Fibroblast of pulmonary artery (primary cell): Measurements from ENCODE around the gene TFPI2.

Experiments used
- DNase-seq: peaks from one replicate; pipeline ENCODE4 v3.0.0-alpha.2; 2010; ENCODE audit warnings: low read depth
- H3K4me3 ChIP-seq: replicated peaks from 2 replicates; pipeline ENCODE4 v1.5.1; 2011; ENCODE audit warnings: low read depth, mild to moderate bottlenecking, control low read depth, low read length, moderate library complexity
- CTCF ChIP-seq: IDR thresholded peaks from 2 replicates; pipeline ENCODE4 v1.5.1; 2011; ENCODE audit warnings: mild to moderate bottlenecking, control low read depth, low read length, inconsistent platforms; ENCODE audit errors: missing control alignments

The TFPI2 gene

GRCh38 chr7:93897680-93898079, 7.1 kb upstream of the TFPI2 start:
- no peak for DNase-seq
- no peak overlapping the region for H3K4me3 ChIP-seq
- TF ChIP-seq CTCF: no peak

GRCh38 chr7:93895859-93896600, 5.5 kb upstream of the TFPI2 start:
- no peak for TF ChIP-seq CTCF
- H3K4me3 ChIP-seq: no peak overlapping the region
- no peak for DNase-seq

- DNase-seq: peak; percentile 66
- H3K4me3 ChIP-seq: no peak overlapping the region
- no peak for TF ChIP-seq CTCF
These were observed 4.5 kb upstream of the TFPI2 start for GRCh38 chr7:93894966-93895640.

- H3K4me3 ChIP-seq: no peak overlapping the region
- DNase-seq: no peak
- no peak for TF ChIP-seq CTCF
These were observed 3.9 kb upstream of the TFPI2 start for GRCh38 chr7:93894426-93894825.

- peak; percentile 72 for DNase-seq
- TF ChIP-seq CTCF: peak; percentile 11
- H3K4me3 ChIP-seq: peak overlapping the region; percentile 83
These were observed 501 bp downstream of the TFPI2 start for GRCh38 chr7:93890041-93890463.

GRCh38 chr7:93889261-93889660, 1.3 kb downstream of the TFPI2 start:
- TF ChIP-seq CTCF: no peak
- H3K4me3 ChIP-seq: peak overlapping the region; percentile 83
- peak; percentile 76 for DNase-seq
